HG03565 (cell line): ENCODE data around the gene OXSR1.
A peak's percentile ranks its signal among the peaks of the same experiment; 100 is the strongest.
"Not testable (repeated sequence)": the region's sequence is repeated elsewhere in the genome, so short reads cannot be mapped to it uniquely, and the experiment has no call there.

Experiments
- ATAC-seq: cut with Tn5 transposase; IDR thresholded peaks from one replicate; pipeline ENCODE4 v1.9.1; 2021; ENCODE audit warnings: mild to moderate bottlenecking, moderate library complexity; ENCODE audit not compliant: unreplicated experiment

The OXSR1 gene

GRCh38 chr3:38127611-38128302 is 37.6 kb upstream of the OXSR1 start:
- no peak for ATAC-seq

GRCh38 chr3:38128303-38128655 is 37.1 kb upstream of the OXSR1 start:
- ATAC-seq, result no peak

- ATAC-seq, result no peak
These were observed 36.3 kb upstream of the OXSR1 start for GRCh38 chr3:38129058-38129457.

- ATAC-seq, result no peak
These were observed 34.7 kb upstream of the OXSR1 start for GRCh38 chr3:38130631-38131065.

- no peak for ATAC-seq
These were observed 33.5 kb upstream of the OXSR1 start for GRCh38 chr3:38131621-38132369.

- no peak for ATAC-seq
These were observed 32.2 kb upstream of the OXSR1 start for GRCh38 chr3:38133209-38133556.

- ATAC-seq, result no peak
These were observed 31.6 kb upstream of the OXSR1 start for GRCh38 chr3:38133557-38134405.

GRCh38 chr3:38134517-38135143 is 30.7 kb upstream of the OXSR1 start:
- not testable (repeated sequence) for ATAC-seq

GRCh38 chr3:38135621-38136277 is 29.6 kb upstream of the OXSR1 start:
- not testable (repeated sequence) for ATAC-seq

- ATAC-seq, result no peak
These were observed 29.0 kb upstream of the OXSR1 start for GRCh38 chr3:38136393-38136776.

GRCh38 chr3:38136777-38137614 is 28.3 kb upstream of the OXSR1 start, which contains the start of gene ACAA1:
TSS of gene ACAA1 (minus strand) at chr3:38137127. CDS start at chr3:38137035, 92 bp downstream.
- peak; percentile 82 for ATAC-seq

- ATAC-seq, result no peak
These were observed 27.6 kb upstream of the OXSR1 start for GRCh38 chr3:38137615-38138348.

- ATAC-seq, result no peak
These were observed 26.8 kb upstream of the OXSR1 start, which contains the start of gene MYD88 for GRCh38 chr3:38138349-38139190. TSS of gene MYD88 (plus strand) at chr3:38138661. CDS start at chr3:38138701, 40 bp downstream.

- no peak for ATAC-seq
These were observed 26.1 kb upstream of the OXSR1 start for GRCh38 chr3:38139191-38139590.

GRCh38 chr3:38139652-38140051 is 25.7 kb upstream of the OXSR1 start:
- no peak for ATAC-seq

GRCh38 chr3:38140326-38141172 is 24.8 kb upstream of the OXSR1 start:
- ATAC-seq, result no peak
